Muscle layer of duodenum (tissue), 2 donors: Measurements from ENCODE around the gene TAMALIN.
A peak's percentile ranks its signal among the peaks of the same experiment; 100 is the strongest.
"Not testable (repeated sequence)": the region's sequence is repeated elsewhere in the genome, so short reads cannot be mapped to it uniquely, and the experiment has no call there.

Source experiments
- H3K27ac ChIP-seq: one replicate; pipeline ENCODE4 v1.7.0; 2013; ENCODE audit warnings: mild to moderate bottlenecking, low read length
- H3K27me3 ChIP-seq: one replicate; pipeline ENCODE4 v1.7.0; 2013; ENCODE audit warnings: low read depth, mild to moderate bottlenecking, control low read depth, low read length
- H3K36me3 ChIP-seq, 2 donors: one replicate each; pipeline ENCODE4 v1.7.0; 2013; ENCODE audit warnings: low read length in 2 of 2, control low read depth in 1 of 2, mild to moderate bottlenecking in 1 of 2; ENCODE audit not compliant: insufficient read depth in 2 of 2, control insufficient read depth in 1 of 2
- H3K4me1 ChIP-seq, 2 donors: one replicate each; pipeline ENCODE4 v1.7.0; 2013; ENCODE audit warnings: low read length in 2 of 2, mild to moderate bottlenecking in 2 of 2, control low read depth in 1 of 2, moderate library complexity in 1 of 2; ENCODE audit not compliant: insufficient read depth in 2 of 2, control insufficient read depth in 1 of 2
- H3K4me3 ChIP-seq, 2 donors: one replicate each; pipeline ENCODE4 v1.7.0; 2013; ENCODE audit warnings: low read length in 2 of 2, low read depth in 1 of 2, mild to moderate bottlenecking in 1 of 2
- H3K9me3 ChIP-seq, 2 donors: one replicate each; pipeline ENCODE4 v1.7.0; 2013; ENCODE audit warnings: low read length in 2 of 2, control low read depth in 1 of 2, mild to moderate bottlenecking in 1 of 2; ENCODE audit not compliant: control insufficient read depth in 1 of 2
- donor health status: healthy.

Gene TAMALIN

DNA sequence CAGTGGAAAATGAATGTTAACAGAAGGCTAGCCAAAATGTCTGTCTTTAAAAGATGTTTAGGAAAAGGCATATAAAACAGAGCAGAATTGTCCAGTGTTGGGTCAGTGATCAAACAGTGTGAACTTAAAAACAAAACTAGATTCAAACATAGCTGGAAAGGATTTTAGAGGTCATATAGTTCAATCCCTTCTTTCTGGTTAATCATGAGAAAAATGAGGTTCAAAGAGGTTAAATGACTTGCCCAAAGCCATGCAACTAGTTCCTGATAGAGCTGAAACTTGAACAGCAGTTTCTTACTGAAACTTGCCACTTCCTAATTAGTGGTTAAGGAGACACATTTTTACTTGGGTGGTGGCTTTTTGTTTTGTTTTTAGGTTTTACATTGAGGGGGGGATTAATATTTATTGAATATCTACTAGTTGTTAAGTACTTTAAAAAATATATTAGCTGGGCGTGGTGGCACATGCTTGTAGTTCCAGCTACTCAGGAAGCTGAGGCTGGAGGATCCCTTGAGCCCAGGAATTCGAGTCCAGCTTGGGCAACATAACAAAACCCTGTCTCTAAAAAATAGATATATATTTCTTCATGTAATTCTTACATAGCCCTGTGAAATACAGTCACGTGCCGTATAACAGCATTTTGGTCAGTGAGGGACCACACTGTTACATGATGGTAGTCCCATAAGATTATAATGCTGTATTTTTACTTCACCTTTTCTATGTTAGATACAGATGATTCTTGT, 34.9 kb upstream of the TAMALIN start:
- H3K4me1 ChIP-seq = peaks cover 28 to 34% of the 10 kb centered on the region in 2 donors
- H3K27ac ChIP-seq = peak overlapping the region; percentile 56

GRCh38 chr12:51972422-51972812, 34.3 kb upstream of the TAMALIN start:
- Histone ChIP-seq H3K4me3 (no peak overlapping the region), H3K27me3 (no peaks in the 10 kb centered on the region), H3K27ac (peak overlapping the region; percentile 56), H3K36me3 (peaks cover 17 to 18% of the 10 kb centered on the region in 2 donors), H3K9me3 (no peaks in the 10 kb centered on the region), H3K4me1 (peaks cover 28 to 34% of the 10 kb centered on the region in 2 donors)

More for the DNA sequence above, 34.9 kb upstream of the TAMALIN start:
- Histone ChIP-seq H3K9me3 (no peaks in the 10 kb centered on the region), H3K4me3 (no peak overlapping the region), H3K27me3 (no peaks in the 10 kb centered on the region), H3K36me3 (peaks cover 15 to 16% of the 10 kb centered on the region in 2 donors)

DNA sequence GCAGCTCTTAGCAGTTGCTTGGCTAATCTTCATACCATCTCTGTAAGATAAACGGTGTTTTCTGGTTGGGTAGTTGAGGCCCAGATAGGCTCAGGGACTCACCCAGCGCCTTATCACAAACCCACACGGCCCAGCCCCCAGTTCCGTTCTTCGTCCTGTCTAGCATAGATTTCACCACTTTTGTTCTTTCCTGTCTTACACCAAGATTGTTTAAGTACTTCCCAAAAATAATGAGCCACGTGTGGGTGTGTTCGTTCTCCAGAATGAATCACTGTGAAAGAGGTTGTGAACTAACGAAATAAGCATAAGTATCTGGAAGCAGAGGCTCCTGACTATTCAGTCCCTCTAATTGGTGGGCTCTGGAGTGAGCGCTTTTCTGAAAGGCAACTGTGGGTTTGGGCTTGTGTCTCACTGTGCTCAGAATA, 33.9 kb upstream of the TAMALIN start:
- no peaks in the 10 kb centered on the region for H3K9me3 ChIP-seq
- H3K4me3 ChIP-seq = no peak overlapping the region
- H3K27me3 ChIP-seq = no peaks in the 10 kb centered on the region
- H3K36me3 ChIP-seq = peaks cover 17 to 18% of the 10 kb centered on the region in 2 donors
- H3K4me1 ChIP-seq = peaks cover 28 to 34% of the 10 kb centered on the region in 2 donors
- peak overlapping the region; percentile 56 for H3K27ac ChIP-seq

- Histone ChIP-seq H3K27ac (peak overlapping the region; percentile 48), H3K36me3 (peaks cover 17 to 18% of the 10 kb centered on the region in 2 donors), H3K9me3 (no peaks in the 10 kb centered on the region), H3K27me3 (no peaks in the 10 kb centered on the region), H3K4me3 (no peak overlapping the region), H3K4me1 (peaks cover 28 to 34% of the 10 kb centered on the region in 2 donors)
Measured at GRCh38 chr12:51973560-51973959, 33.2 kb upstream of the TAMALIN start.

DNA sequence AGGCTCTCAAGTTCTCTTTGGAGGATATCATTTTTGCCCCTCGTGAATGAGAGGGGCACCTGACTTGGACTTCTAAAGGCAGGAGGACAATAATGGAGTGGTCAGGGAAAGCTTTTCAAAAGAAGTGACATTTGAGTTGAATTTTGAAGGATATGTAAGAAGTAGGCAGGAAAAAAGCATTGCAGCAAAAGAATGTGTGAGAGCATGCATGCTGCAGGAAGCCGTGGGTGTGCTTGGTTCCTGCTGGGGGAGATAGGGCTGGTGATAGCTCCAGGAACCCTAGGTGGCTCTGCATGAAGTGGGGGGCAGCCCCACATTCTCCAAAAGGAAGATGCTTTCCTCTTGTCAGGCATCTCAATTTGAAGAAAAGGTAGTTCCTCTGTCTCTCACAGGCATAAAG, 32.1 kb upstream of the TAMALIN start:
- Histone ChIP-seq H3K27ac (no peak overlapping the region), H3K9me3 (no peaks in the 10 kb centered on the region), H3K27me3 (no peaks in the 10 kb centered on the region), H3K4me1 (peaks cover 28 to 34% of the 10 kb centered on the region in 2 donors), H3K4me3 (no peak overlapping the region), H3K36me3 (peaks cover 17 to 18% of the 10 kb centered on the region in 2 donors)

DNA sequence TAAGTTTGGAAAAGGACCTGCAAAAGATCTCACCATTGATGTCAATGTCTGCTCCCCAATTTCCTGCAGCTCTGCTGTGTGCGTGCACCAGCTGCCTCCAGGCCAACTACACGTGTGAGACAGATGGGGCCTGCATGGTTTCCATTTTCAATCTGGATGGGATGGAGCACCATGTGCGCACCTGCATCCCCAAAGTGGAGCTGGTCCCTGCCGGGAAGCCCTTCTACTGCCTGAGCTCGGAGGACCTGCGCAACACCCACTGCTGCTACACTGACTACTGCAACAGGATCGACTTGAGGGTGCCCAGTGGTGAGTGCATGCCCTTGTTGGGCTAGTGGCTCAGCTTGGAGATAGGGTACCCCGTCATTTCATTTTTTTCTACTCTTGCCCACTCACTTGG, 31.6 kb upstream of the TAMALIN start:
- peaks cover 28 to 37% of the 10 kb centered on the region in 2 donors for H3K4me1 ChIP-seq
- H3K27ac ChIP-seq = no peak overlapping the region
- H3K36me3 ChIP-seq = peaks cover 17 to 18% of the 10 kb centered on the region in 2 donors
- no peaks in the 10 kb centered on the region for H3K9me3 ChIP-seq
- H3K4me3 ChIP-seq = no peak overlapping the region
- no peaks in the 10 kb centered on the region for H3K27me3 ChIP-seq

DNA sequence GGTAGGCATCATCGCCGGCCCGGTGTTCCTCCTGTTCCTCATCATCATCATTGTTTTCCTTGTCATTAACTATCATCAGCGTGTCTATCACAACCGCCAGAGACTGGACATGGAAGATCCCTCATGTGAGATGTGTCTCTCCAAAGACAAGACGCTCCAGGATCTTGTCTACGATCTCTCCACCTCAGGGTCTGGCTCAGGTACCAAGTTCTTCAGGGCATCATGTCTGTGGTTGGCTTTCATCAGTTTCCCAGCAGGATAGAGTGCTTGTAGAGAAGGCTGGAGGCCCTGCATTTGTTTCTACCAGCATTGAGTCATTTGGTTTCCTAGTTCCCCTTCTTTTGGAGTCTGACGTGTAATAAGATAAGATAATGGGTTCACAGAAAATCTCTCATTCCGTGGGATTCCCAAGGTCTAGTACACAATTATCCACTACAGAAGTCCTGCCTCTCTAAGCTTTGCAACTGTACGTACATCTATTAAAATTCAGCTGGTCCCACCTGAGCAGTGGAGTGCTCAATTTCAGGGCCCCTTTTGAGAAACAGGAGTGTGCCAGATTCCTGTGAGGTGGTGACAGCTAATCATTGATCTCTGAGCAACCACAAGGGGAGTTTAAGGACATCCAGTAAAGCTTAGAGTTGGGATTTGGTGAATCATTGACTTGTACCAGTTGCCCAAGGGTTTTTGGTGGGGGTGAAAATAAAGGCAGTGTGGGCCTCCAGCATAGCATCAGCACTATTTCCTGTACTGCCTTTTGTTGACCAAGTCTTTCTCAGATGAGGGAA, 30.2 kb upstream of the TAMALIN start:
- Histone ChIP-seq H3K4me3 (no peak overlapping the region), H3K27ac (peak overlapping the region; percentile 42), H3K27me3 (no peaks in the 10 kb centered on the region), H3K36me3 (peaks cover 18% of the 10 kb centered on the region in 2 donors), H3K4me1 (peaks cover 28 to 33% of the 10 kb centered on the region in 2 donors), H3K9me3 (no peaks in the 10 kb centered on the region)

DNA sequence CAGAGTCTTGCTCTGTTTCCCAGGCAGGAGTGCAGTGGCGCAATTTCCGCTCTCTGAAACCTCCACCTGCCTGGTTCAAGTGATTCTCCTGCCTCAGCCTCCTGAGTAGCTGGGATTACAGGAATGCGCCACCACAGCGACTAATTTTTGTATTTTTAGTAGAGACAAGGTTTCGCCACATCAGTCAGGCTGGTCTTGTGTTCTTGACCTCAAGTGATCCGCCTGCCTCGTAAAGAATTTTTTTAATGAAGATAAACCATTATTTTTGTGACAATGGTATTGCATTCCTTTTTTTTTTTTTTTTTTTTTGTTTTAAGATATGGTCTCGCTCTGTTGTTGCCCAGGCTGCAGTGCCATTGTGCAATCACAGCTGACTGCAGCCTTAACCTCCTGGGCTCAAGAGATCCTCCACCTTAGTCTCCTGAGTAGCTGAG, 29.4 kb upstream of the TAMALIN start:
- no peak overlapping the region for H3K4me3 ChIP-seq
- H3K27me3 ChIP-seq = no peaks in the 10 kb centered on the region
- H3K27ac ChIP-seq = no peak overlapping the region
- H3K4me1 ChIP-seq = peaks cover 23 to 29% of the 10 kb centered on the region in 2 donors
- H3K36me3 ChIP-seq = peaks cover 24 to 26% of the 10 kb centered on the region in 2 donors
- H3K9me3 ChIP-seq = no peaks in the 10 kb centered on the region

DNA sequence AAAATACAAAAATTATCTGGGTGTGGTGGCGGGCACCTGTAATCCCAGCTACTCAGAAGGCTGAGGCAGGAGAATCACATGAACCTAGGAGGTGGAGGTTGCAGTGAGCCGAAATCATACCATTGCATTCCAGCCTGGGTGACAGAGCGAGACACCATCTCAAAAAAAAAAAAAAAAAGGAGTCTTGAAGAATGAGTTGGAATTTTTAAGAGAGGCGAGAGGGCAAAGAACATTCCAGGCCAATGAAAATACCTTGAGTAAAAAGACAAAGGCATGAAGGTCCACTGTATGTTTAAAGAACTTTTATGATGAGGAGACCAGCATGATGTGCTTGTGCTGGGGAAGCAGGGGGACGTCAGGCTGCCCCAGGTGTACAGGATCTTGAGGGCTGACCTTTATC, 27.4 kb upstream of the TAMALIN start:
- not testable (repeated sequence) for H3K4me3 ChIP-seq, H3K9me3 ChIP-seq, H3K27me3 ChIP-seq, H3K27ac ChIP-seq, H3K4me1 ChIP-seq
- peaks cover 43% of the 10 kb centered on the region in 2 donors for H3K36me3 ChIP-seq

DNA sequence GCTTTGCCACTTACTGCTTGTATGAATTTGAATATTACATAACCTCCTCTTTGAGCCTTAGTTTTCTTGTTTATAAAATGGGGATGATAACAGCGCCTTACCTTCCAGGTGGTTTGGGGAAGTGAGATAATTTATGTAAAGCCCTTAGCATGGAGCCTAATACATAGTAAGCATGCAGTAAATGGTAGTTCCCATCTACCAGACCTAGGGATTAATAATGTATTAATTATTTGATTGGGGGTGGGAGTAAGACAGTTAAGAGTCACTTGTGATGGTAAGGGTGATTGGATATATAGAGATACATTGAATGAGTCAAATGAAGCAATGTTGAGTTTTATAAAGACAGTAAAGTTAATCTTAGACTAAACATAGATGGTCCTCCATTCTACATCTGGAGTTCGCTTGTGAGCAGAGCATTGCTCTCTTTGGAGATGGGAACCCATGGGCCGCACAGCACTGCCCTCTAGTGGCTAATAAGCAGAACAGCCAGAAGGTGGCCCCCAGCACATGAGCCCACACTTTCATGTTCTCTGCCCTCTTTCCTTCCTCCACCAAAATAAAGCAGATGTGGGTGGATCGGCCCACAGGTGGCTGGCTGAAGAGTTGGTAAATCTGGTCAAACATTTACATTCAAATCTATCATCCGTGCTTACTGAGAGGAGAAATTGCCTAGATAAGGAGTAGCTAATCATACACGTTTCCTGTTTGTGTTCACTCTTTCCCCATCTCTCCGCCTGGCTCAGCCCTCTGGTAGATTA, 26.5 kb upstream of the TAMALIN start:
- Histone ChIP-seq H3K36me3 (peaks cover 52% of the 10 kb centered on the region in 2 donors), H3K27me3 (no peaks in the 10 kb centered on the region), H3K27ac (no peak overlapping the region), H3K4me3 (no peak overlapping the region), H3K4me1 (peaks cover 0 to 4% of the 10 kb centered on the region in 2 donors), H3K9me3 (no peaks in the 10 kb centered on the region)

DNA sequence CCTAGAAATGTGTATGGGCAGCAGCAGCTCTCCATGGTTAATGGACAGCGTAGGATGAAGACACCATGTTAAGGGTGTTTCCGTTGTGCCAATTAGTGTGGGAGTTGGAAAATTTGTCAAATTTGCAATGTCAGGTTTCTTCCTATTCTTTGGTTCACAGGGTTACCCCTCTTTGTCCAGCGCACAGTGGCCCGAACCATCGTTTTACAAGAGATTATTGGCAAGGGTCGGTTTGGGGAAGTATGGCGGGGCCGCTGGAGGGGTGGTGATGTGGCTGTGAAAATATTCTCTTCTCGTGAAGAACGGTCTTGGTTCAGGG, 26.0 kb upstream of the TAMALIN start:
- Histone ChIP-seq H3K9me3 (no peaks in the 10 kb centered on the region), H3K4me3 (no peak overlapping the region), H3K36me3 (peaks cover 51 to 53% of the 10 kb centered on the region in 2 donors), H3K27me3 (no peaks in the 10 kb centered on the region), H3K27ac (no peak overlapping the region), H3K4me1 (peaks cover 0 to 4% of the 10 kb centered on the region in 2 donors)
